ENCODE results near the gene HOXB2.
A peak's percentile ranks its signal among the peaks of the same experiment; 100 is the strongest.

The HOXB2 gene

GRCh38 chr17:48578616-48579470, 33.9 kb upstream of the HOXB2 start:
- DNase-seq (ENCODE audit: low read depth), result no peak

DNA sequence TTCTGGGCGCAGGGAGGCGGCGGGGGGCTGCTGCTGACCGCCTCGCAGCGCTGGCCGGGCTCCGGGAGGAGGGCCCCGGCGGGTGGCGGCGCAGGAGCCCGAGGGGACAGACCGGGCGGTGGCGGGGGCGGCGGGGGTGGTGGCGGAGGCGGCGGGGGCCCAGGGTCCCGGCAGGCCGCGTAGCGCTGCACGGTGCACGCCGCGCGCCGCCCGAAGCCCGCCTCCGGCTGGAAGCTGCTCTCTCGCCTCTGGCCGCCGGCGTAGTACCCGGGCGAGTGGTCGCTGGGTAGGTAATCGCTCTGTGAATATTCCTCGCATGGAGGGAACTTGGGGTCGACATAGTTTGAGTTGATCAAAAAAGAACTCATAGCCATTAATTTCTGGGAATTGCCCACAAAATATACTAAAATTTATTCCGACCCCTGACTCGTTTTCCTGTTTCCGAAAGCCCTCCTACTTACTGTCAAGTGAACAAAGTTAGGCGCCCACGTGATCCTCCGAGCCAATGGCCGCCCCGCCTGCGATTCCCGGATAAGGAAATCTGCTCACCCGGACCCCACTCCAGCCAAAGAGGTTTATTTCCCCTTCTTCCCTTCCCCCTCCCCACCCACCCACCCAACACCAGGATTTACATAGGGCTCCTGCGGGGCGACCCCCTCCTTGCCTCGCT, 33.2 kb upstream of the HOXB2 start, which contains the start of gene HOXB4:
HOXB4 (minus strand) TSS at position 405 of the 670 bp plus-strand sequence; CDS start at position 374, 31 bp downstream.
- DNase-seq (ENCODE audit: low read depth), result peak; percentile 52

GRCh38 chr17:48577330-48577945, 32.5 kb upstream of the HOXB2 start:
- DNase-seq (ENCODE audit: low read depth), result no peak

GRCh38 chr17:48576479-48577309, 31.8 kb upstream of the HOXB2 start:
- DNase-seq (ENCODE audit: low read depth), result no peak

- no peak for DNase-seq (ENCODE audit: low read depth)
These were observed 31.0 kb upstream of the HOXB2 start for GRCh38 chr17:48575673-48576478.

DNA sequence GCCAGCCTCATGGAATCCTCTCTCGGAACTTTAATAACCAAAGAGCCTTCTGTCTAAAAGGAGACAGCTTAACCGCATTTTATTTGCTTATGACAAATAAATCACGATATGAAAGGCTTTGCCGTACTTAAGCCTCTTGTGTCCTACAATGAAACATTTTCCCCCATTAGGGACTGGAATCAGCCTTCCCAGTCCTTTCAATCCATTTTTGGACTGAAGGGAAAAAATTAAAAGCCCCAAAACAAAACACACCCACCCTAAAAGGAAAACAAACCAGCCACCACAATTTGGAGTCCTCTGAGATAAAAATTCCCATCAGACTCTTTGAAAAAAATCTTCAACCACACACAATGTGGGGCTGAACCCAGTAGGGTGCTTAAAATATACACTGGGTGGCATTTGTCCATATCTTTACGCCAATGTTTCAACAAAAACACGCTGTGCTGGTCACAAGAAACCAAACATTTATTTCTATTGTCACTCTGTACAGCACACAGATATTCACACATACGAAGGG, 30.2 kb upstream of the HOXB2 start:
- DNase-seq (ENCODE audit: low read depth), result no peak

DNA sequence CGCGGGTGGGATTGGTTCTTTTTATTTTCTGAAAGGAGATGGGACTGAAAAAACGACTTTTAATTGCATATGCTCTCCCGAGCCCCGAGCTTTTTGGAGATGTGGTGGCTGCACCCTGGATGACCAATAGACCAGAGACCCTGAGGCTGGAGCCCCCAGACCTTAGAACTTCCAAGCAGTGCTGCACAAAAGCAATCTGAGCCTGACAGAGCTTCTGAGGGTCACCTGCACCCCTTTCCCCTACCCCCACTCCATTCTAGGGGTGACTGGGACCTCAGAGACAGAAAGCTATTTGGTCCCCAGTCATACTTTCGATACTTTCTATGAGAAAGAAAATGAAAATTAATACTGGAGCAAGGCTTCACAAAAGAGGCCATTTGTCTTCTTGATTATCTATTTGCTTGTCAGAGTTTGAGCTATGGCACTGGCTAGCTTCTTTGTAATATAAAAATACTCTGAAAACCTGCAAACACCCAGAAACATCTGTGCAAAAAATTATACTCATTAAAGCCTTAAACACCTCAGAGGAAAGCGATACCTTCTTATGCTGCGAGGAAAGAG, 29.7 kb upstream of the HOXB2 start:
- no peak for DNase-seq (ENCODE audit: low read depth)

DNA sequence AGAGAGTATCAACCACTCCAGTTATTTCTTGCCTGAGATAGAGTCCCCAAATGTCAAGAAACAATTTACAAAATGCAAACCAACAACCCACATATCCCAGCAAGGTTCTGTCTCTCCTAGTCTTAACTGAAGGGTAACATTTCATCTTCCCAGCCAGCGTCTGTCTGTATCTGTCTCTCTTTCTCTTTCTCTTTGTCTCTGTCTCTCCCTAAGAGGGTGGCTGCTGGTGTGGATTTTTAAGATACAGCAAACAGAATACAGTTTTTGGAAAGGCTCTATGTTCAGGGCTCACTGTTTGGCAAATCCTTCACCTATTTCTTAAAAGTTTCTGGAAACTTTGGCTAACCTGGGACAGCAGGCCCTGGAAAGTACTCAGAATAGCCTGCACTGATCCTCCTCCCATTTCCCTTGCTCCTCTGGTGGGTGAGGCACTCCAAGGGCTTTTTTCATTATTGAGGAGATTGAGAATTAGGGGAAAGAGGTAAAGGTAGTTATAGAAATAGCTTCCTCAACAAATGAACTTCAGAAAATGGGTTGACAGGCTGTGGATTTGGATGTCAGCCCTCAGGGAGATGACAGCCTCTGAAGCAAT, 27.0 kb upstream of the HOXB2 start:
- DNase-seq (ENCODE audit: low read depth), result no peak

DNA sequence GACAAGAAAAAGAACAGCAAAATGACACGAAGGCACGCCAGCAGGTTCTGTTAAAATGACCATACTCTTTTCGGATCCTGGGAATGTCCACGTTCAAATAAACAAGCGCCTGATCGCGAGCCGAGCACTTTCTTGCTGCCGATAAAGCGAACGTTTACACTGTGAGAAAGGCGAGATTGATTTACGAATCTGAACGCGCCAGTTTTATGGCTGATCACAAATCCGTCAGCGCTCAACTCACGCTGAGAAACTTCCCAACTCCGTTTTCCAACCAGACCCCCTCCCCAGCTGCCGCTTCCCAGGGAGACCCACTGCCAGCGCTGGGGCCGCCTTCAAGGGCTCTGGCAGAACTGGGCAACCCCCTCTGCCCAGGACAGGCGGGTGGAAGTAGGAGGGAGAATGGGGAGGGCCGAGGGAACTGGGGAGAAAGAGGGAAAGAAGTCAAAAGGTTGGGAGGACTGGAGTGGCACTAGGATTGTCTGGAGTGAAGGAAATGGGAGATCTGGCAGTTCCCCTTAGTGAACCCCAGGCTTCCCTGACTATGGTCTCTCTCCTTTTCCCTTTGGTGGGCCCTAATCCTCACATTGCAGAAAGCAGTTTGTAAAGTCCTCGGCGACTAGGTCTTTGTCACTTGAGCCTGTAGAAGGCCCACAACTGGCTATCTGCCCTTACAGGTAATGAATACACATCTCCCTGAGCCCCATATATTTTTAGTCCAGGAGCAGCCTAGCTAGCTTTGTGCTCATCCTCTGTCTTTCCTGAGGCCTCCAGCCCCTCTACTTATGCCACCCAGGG, 26.3 kb upstream of the HOXB2 start:
- DNase-seq (ENCODE audit: low read depth), result no peak

- DNase-seq (ENCODE audit: low read depth), result no peak
These were observed 25.6 kb upstream of the HOXB2 start for GRCh38 chr17:48570325-48571023.

DNA sequence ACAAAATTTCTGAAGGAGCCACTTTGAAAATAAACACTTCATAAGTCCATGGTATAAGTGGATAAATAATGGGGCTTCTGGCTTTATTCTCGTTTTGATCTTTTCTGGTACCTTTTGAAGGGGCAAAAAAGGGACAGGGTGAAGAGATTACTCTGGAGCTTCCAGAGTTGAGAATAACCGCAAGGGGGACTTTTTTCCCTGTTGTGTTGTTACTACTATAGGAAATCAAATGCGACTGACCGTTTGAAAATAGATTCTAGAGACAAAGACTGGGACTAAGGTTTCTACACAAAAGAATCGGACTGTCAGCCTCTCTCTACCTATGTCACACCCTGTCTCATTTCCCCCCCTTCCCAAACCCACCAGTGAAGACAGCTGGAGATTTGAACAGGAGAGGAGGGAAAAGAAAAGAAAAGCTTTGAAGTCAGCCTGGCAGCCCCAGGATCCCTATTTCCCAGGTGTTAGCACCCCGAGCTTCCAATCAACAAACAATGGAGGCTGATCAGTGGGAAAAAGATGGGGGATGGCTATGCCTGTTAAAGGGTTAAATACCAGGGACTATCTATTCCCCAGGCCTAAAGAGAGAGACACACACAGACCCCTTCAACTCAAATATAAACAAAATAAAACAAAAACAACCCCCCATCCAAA, 24.9 kb upstream of the HOXB2 start:
- DNase-seq (ENCODE audit: low read depth), result no peak

DNA sequence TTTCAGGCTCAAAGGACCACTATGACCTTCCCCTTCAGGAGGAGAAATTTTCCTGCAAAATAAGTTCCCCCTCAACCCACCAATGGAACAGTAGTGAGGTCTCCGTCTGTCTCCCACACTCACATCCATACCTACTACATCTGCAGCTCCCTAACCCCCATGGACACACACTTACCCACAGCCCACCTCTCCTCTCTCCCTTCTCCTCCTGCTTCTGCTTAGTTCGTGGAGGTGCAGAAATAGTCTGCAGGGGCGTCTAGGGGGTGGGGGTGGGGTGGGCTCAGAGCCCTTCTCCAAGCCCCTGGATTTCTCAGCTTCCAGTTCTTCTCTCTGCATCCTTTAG, 24.3 kb upstream of the HOXB2 start:
- DNase-seq (ENCODE audit: low read depth), result no peak

DNA sequence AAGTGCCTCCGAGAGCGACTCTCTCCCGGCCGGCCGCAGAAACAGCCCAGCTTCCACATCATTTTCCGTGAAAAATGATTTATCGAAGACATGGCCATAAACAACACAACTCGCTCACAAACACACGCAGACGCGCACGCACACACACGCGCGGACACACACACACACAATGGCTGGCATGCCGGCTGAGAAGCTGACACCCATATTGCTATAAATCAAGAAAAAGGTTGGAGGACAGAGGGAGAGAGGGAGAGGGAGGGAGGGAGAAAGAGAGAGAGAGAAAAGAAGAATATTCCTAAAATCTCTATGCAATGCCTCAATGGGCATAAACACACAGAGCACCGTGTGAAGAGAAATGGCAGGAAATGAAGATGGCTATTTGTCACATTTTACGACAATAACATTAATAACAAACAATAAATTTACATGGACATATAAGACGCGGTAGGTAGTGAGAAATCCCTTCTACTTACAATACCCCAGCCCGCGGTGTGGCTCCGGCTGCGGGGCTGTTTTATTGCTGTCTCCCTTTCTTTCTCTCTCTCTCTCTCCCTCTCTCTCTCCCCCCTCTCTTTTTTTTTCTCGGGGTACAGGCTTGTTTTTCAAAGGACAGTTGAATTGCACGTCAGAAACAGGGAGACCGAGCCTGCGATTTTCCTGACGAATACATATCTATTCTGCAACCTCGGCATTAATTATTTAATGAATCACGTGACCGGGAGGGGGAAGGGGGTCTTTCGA, 23.8 kb upstream of the HOXB2 start:
- no peak for DNase-seq (ENCODE audit: low read depth)

DNA sequence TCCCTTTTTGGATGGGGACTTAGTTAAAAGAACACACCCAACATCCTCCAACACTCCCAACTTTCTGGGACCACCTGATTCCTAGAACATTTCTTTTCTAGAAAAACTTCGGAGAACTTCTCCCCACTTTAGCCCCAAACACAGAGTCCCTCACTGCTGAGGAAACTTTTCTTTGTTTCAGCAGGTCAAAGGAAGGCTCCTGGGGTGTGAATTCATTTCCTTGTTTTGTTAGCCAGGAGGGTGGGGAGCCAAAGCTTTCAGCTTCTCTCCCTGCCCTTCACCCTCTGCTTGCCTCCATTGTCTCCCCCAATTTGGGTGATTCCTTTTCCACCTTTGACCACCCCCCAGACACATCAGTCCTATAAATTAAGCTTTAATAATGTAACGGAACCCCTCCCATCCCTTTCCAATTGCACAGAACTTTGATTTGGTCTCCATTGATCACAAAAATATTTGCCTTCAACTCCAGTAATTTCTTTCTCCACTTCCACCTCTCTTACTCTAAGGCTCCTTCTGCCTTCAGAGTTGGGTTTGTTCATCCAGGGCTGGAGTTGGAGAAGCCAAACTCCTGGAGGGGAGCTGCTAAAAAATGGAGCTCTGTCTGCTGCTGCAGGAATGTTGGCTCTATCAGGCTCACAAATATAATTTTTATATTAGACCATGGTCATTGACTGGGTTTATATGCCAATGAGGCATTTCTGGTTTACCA, 22.9 kb upstream of the HOXB2 start:
- no peak for DNase-seq (ENCODE audit: low read depth)

GRCh38 chr17:48567209-48567608, 22.3 kb upstream of the HOXB2 start:
- DNase-seq (ENCODE audit: low read depth), result no peak

- DNase-seq (ENCODE audit: low read depth), result no peak
These were observed 21.8 kb upstream of the HOXB2 start for GRCh38 chr17:48566717-48567116.

Data from stimulated activated CD4-positive, alpha-beta T cell treated with anti-CD3 and anti-CD28 coated beads, Interleukin-2, amount 100 ng/mL, for 4 hours (primary cell).